Endothelial cell of umbilical vein (primary cell): ENCODE data around the gene PDGFA. TPM values are rescaled to one million over a fixed set of nuclear protein-coding genes. Genes with fewer than 3 reads are reported as not detected.

Experiments used
- BruUV-seq: library from RNA; stranded (reverse); fragments of 400-500 nt; replicated peaks from 2 replicates; lab custom pipeline; 2021; lab: Mats Ljungman, UMichigan
- CTCF ChIA-PET: fragments of 300-600, 350-600 bp; sonication (Branson Sonifier 250); formaldehyde crosslinking; loops from one replicate; lab custom pipeline; 2021; ENCODE audit warnings: antibody characterized with exemption, inconsistent platforms; lab: Charles Lee
- POLR2A ChIA-PET: fragments of 300-600, 350-600 bp; sonication (Branson Sonifier 250); formaldehyde crosslinking; loops from one replicate; lab custom pipeline; 2021; ENCODE audit warnings: antibody characterized with exemption, inconsistent platforms; lab: Charles Lee
- DNase-seq: peaks from one replicate; pipeline ENCODE4 v3.0.0-alpha.2; 2011; ENCODE audit warnings: low read depth, low spot score
- FAIRE-seq: peaks from 2 replicates; lab custom pipeline; 2011; peaks lifted over from hg19 to GRCh38; lab: Jason Lieb, UNC
- H2AFZ ChIP-seq: 2 replicates; pipeline ENCODE4 v1.6.0; 2012; ENCODE audit warnings: low read depth, low read length, control low read depth, inconsistent platforms
- H3K27ac ChIP-seq: 2 replicates; pipeline ENCODE4 v1.5.1; 2011; ENCODE audit warnings: low read depth, mild to moderate bottlenecking, control low read depth, low read length, moderate library complexity; ENCODE audit not compliant: insufficient read depth
- H3K27me3 ChIP-seq, 2 experiments: 2 replicates each; pipeline versions ENCODE4 v1.6.0 to v1.6.1; 2011; ENCODE audit warnings: low read length in 2 of 2, mixed read lengths in 1 of 2; ENCODE audit not compliant: control insufficient read depth in 2 of 2, insufficient read depth in 2 of 2
- H3K36me3 ChIP-seq, 2 experiments: 2 replicates in 1 of 2; 3 replicates in 1 of 2; pipeline ENCODE4 v1.5.1; 2011; ENCODE audit warnings: low read length in 2 of 2, mild to moderate bottlenecking in 1 of 2, moderate library complexity in 1 of 2; ENCODE audit not compliant: control insufficient read depth in 2 of 2, insufficient read depth in 2 of 2; ENCODE audit errors: extremely low read depth in 1 of 2
- H3K4me1 ChIP-seq: 3 replicates; pipeline ENCODE4 v1.5.1; 2011; ENCODE audit warnings: mild to moderate bottlenecking, low read length; ENCODE audit not compliant: control insufficient read depth, insufficient read depth; ENCODE audit errors: extremely low read depth
- H3K4me2 ChIP-seq: 2 replicates; pipeline ENCODE4 v1.6.1; 2011; ENCODE audit warnings: low read length, control low read depth, mixed read lengths; ENCODE audit not compliant: insufficient read depth
- H3K4me3 ChIP-seq, 3 experiments: fragments of 200-600 bp in 1 of 3; sonication (generic), shearing (Covaris generic) in 1 of 3; replicated peaks in 1 of 3; 2 replicates each; pipeline ENCODE4 v1.5.1; 2011 to 2016; ENCODE audit warnings: control low read depth in 3 of 3, low read length in 3 of 3, mild to moderate bottlenecking in 2 of 3, inconsistent platforms in 1 of 3, low read depth in 1 of 3, moderate library complexity in 1 of 3; ENCODE audit not compliant: insufficient read depth in 1 of 3
- H3K79me2 ChIP-seq: 2 replicates; pipeline ENCODE4 v1.6.0; 2012; ENCODE audit warnings: low read length, inconsistent platforms; ENCODE audit not compliant: control insufficient read depth, insufficient read depth
- H3K9ac ChIP-seq: replicated peaks from 2 replicates; pipeline ENCODE3; 2011; ENCODE audit warnings: low read length, control low read depth; ENCODE audit not compliant: insufficient read depth; ENCODE audit errors: extremely low read depth
- H3K9me1 ChIP-seq: replicated peaks from 3 replicates; pipeline ENCODE4 v1.6.0; 2011; ENCODE audit warnings: mild to moderate bottlenecking, low read length; ENCODE audit not compliant: control insufficient read depth, insufficient read depth; ENCODE audit errors: extremely low read depth
- H3K9me3 ChIP-seq: replicated peaks from 2 replicates; pipeline ENCODE4 v1.5.1; 2012; ENCODE audit warnings: low read length, inconsistent platforms; ENCODE audit not compliant: control insufficient read depth, insufficient read depth
- H4K20me1 ChIP-seq: replicated peaks from 2 replicates; pipeline ENCODE3; 2011; ENCODE audit warnings: mild to moderate bottlenecking, low read length; ENCODE audit not compliant: control insufficient read depth, insufficient read depth; ENCODE audit errors: extremely low read depth
- EZH2 ChIP-seq: IDR thresholded peaks from 2 replicates; pipeline ENCODE4 v1.6.1; 2012; ENCODE audit warnings: borderline replicate concordance, low read depth, mild to moderate bottlenecking, moderate library complexity, low read length, inconsistent platforms; ENCODE audit not compliant: severe bottlenecking
- FOS ChIP-seq: IDR thresholded peaks from 2 replicates; pipeline ENCODE4 v1.6.1; 2011; ENCODE audit warnings: mild to moderate bottlenecking, low read length, moderate library complexity, borderline replicate concordance; ENCODE audit not compliant: insufficient read depth
- GATA2 ChIP-seq: IDR thresholded peaks from 2 replicates; pipeline ENCODE4 v1.7.0; 2011; ENCODE audit warnings: low read depth, mild to moderate bottlenecking, moderate library complexity, mixed read lengths, low read length; ENCODE audit not compliant: insufficient read length, insufficient read depth
- JUN ChIP-seq: IDR thresholded peaks from 2 replicates; pipeline ENCODE4 v1.6.1; 2011; ENCODE audit warnings: borderline replicate concordance, low read depth; ENCODE audit not compliant: insufficient read length, insufficient read depth
- MYC ChIP-seq: IDR thresholded peaks from one replicate; pipeline ENCODE4 v1.6.1; 2011; ENCODE audit warnings: mild to moderate bottlenecking, low read depth, low read length
- POLR2A ChIP-seq: IDR thresholded peaks from 2 replicates; pipeline ENCODE4 v1.6.1; 2012; ENCODE audit warnings: low read depth, mild to moderate bottlenecking, control low read depth, low read length
- POLR2AphosphoS5 ChIP-seq: IDR thresholded peaks from 2 replicates; pipeline ENCODE4 v1.6.1; 2012; ENCODE audit warnings: low read depth, mild to moderate bottlenecking, control low read depth, low read length, moderate library complexity; ENCODE audit not compliant: insufficient read depth
- dilution Hi-C: fragments of 300-500 bp; cut with MboI; formaldehyde crosslinking; loops from one replicate; pipeline ENCODE4 v1.15.0; 2019; ENCODE audit warnings: low sequenced_read_pairs; ENCODE audit not compliant: extremely low pct_ligation_motif_present
- intact Hi-C: fragments of 100-400 bp; cut with micrococcal nuclease; formaldehyde crosslinking; loops from one replicate; pipeline ENCODE4 v1.10.0; 2022
- polyA plus RNA-seq, 4 experiments: library from polyadenylated mRNA; depleted of rRNA in 3 of 4; stranded (reverse) in 3 of 4; unstranded in 1 of 4; fragments of >200 nt; gene quantifications; 2 replicates each; pipeline versions ENCODE4 v1.2.1 to v1.2.3, GENCODE V29; 2011 to 2012; ENCODE audit warnings: missing spikeins in 1 of 4
- total RNA-seq: library from RNA; stranded (reverse); gene quantifications from 2 replicates; pipeline ENCODE4 v1.2.3, GENCODE V29; 2021
- TF ChIP-seq, protein P1 (sequence below): IDR thresholded peaks from 2 replicates; pipeline ENCODE4 v1.6.1; 2011; ENCODE audit not compliant: insufficient read depth, insufficient read length
- TF ChIP-seq, protein P2 (sequence below), 2 donors: IDR thresholded peaks; 1 replicate in 1 of 2; 2 replicates in 1 of 2; pipeline ENCODE4 v1.5.1; 2011; ENCODE audit warnings: low read length in 2 of 2, mild to moderate bottlenecking in 2 of 2, moderate library complexity in 2 of 2, control low read depth in 1 of 2, inconsistent platforms in 1 of 2, low read depth in 1 of 2; ENCODE audit not compliant: insufficient read depth in 1 of 2; ENCODE audit errors: extremely low read depth in 1 of 2

PDGFA gene
- total and polyA plus RNA-seq, 2 donors (not counting 3 experiments of a cell fraction or from before 2014, with no cell fraction given), result 17.4 to 62.4 TPM

DNA sequence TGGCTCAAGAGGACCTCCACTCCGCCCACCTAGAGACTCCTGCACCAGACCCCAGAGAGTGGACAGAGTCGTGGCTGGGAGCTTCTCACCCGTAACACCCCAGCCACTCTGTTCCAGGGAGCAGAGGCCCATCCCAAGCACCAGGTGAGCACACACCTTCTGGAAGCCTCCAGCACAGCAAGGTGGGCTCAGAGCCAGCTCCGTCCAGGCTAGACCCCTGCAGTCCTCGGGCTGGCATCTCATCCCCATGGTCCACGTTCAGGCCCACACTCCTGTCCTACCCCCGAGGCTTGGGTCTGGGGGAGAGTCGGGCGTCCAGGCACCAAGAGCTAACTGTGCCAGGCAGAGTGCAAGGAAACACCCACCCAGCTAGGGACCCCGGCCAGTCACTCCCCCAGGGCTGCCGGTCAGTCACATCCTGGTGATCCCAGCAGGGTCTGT, 13.2 kb downstream of the PDGFA start:
- H3K4me3 ChIP-seq, result no peak overlapping the region
- H3K27ac ChIP-seq, result no peak overlapping the region
- DNase-seq (no peak), FAIRE-seq (no peak)
- POLR2A ChIA-PET, result no interaction called here
- H3K79me2 ChIP-seq, result peaks cover 26% of the 10 kb centered on the region
- H2AFZ ChIP-seq, result no peak overlapping the region
- CTCF ChIA-PET, result no interaction called here
- no peak overlapping the region for H3K9ac ChIP-seq
- H4K20me1 ChIP-seq, result no peaks in the 10 kb centered on the region
- no peaks in the 10 kb centered on the region for H3K9me1 ChIP-seq
- H3K4me1 ChIP-seq, result no peaks in the 10 kb centered on the region
- no peak for TF ChIP-seq POLR2A
- no peak for TF ChIP-seq JUN
- no peak for TF ChIP-seq GATA2
- TF ChIP-seq, protein P1, sequence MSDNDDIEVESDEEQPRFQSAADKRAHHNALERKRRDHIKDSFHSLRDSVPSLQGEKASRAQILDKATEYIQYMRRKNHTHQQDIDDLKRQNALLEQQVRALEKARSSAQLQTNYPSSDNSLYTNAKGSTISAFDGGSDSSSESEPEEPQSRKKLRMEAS, result no peak
- no peak for TF ChIP-seq FOS
- TF ChIP-seq, protein P2, sequence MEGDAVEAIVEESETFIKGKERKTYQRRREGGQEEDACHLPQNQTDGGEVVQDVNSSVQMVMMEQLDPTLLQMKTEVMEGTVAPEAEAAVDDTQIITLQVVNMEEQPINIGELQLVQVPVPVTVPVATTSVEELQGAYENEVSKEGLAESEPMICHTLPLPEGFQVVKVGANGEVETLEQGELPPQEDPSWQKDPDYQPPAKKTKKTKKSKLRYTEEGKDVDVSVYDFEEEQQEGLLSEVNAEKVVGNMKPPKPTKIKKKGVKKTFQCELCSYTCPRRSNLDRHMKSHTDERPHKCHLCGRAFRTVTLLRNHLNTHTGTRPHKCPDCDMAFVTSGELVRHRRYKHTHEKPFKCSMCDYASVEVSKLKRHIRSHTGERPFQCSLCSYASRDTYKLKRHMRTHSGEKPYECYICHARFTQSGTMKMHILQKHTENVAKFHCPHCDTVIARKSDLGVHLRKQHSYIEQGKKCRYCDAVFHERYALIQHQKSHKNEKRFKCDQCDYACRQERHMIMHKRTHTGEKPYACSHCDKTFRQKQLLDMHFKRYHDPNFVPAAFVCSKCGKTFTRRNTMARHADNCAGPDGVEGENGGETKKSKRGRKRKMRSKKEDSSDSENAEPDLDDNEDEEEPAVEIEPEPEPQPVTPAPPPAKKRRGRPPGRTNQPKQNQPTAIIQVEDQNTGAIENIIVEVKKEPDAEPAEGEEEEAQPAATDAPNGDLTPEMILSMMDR (IDR thresholded peaks at IDR 0.05; ENCODE audit: extremely low read depth in 1 of 2, insufficient read depth in 1 of 2, low read depth in 1 of 2, low read length in 2 of 2), result no peak
- no peak for TF ChIP-seq EZH2
- no peak for TF ChIP-seq MYC
- TF ChIP-seq POLR2AphosphoS5, result no peak
- no peaks in the 10 kb centered on the region for H3K9me3 ChIP-seq
- dilution Hi-C loops (no loop called here), intact Hi-C loops (no loop called here)
- BruUV-seq, result no TSS peak
- peaks cover 4 to 11% of the 10 kb centered on the region in 2 experiments for H3K36me3 ChIP-seq
- no peak overlapping the region for H3K4me2 ChIP-seq
- H3K27me3 ChIP-seq, result no peaks in the 10 kb centered on the region
